Activated CD4-positive, alpha-beta T cell treated with anti-CD3 and anti-CD28 coated beads for 36 hours (primary cell): ENCODE measurements around the gene TIAM2. TPM values are rescaled to one million over a fixed set of nuclear protein-coding genes. Genes with fewer than 3 reads are reported as not detected.
A peak's percentile ranks its signal among the peaks of the same experiment; 100 is the strongest.
"Not testable (repeated sequence)": the region's sequence is repeated elsewhere in the genome, so short reads cannot be mapped to it uniquely, and the experiment has no call there.

ENCODE experiments used
- ATAC-seq: fragments of 200-7000 bp; cut with Tn5 transposase; one replicate; pipeline ENCODE4 v1.10.0; 2021; ENCODE audit warnings: mild to moderate bottlenecking, moderate library complexity
- CTCF ChIA-PET: fragments of 350-600 bp; sonication (Branson Sonifier 250); formaldehyde crosslinking; loops from one replicate; lab custom pipeline; 2021; ENCODE audit warnings: antibody characterized with exemption; lab: Charles Lee
- POLR2A ChIA-PET: fragments of 350-600 bp; sonication (Branson Sonifier 250); formaldehyde crosslinking; loops from one replicate; lab custom pipeline; 2021; ENCODE audit warnings: antibody characterized with exemption, inconsistent platforms; lab: Charles Lee
- DNase-seq: peaks from one replicate; pipeline ENCODE4 v3.0.0-alpha.2; 2020
- H3K27ac Mint-ChIP-seq: one replicate; pipeline ENCODE4 v1.8.0; 2021; ENCODE audit warnings: mixed read lengths
- H3K27me3 Mint-ChIP-seq: one replicate; pipeline ENCODE4 v1.8.0; 2021; ENCODE audit warnings: mixed read lengths
- H3K36me3 Mint-ChIP-seq: one replicate; pipeline ENCODE4 v1.8.0; 2021; ENCODE audit warnings: low read depth, mixed read lengths
- H3K4me1 Mint-ChIP-seq: one replicate; pipeline ENCODE4 v1.8.0; 2021; ENCODE audit warnings: mixed read lengths
- H3K4me3 Mint-ChIP-seq: one replicate; pipeline ENCODE4 v1.8.0; 2021; ENCODE audit warnings: mild to moderate bottlenecking, moderate library complexity, mixed read lengths
- H3K9me3 Mint-ChIP-seq: one replicate; pipeline ENCODE4 v1.8.0; 2021; ENCODE audit warnings: low read depth, mixed read lengths
- intact Hi-C, 2 experiments: fragments of 100-400 bp; cut with DNase I in 1 of 2; cut with micrococcal nuclease in 1 of 2; formaldehyde crosslinking; loops; one replicate each; pipeline versions ENCODE4 v1.14.2 to v1.15.1; 2022 to 2024; cut with DNase I, micrococcal nuclease
- total RNA-seq, 2 experiments: library from RNA; stranded (reverse); gene quantifications; one replicate each; pipeline ENCODE4 v1.2.3, GENCODE V29; 2021

Gene TIAM2
- total RNA-seq, 2 experiments from 2014 or later: 10.4 to 12.0 TPM

DNA sequence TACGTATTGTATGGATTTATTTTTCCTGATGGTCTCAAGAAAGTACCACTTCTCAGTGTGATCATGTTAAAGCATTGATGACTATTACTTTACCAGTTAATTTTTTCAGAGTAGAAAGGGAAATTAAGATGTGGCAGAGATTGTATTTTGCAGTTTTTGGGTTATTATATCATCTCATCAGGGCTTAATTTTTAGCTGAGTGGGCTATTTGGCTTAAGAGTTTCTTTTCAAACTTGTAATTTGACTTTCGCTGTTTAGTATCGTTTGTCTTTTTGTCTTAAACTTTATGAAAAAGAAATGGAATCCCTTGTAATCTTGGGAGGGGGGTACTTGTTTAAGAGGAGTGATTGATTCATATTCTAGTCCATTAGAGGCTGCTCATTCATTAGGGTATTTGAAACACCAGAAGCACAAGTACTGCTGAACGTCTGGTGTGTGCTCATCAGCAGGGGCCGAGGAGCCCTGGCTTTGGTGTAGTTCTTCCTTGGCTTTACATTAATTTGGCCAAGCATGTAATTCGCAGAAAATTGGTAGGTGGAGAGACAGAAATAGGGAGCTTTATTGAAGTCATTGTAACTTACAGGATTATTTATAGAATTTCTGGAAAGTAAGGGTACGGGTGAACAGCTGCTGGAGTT is 112.4 kb downstream of the TIAM2 start:
- Mint-ChIP-seq H3K36me3 (no peaks in the 10 kb centered on the region), H3K9me3 (no peaks in the 10 kb centered on the region), H3K4me1 (peaks cover 35% of the 10 kb centered on the region), H3K4me3 (peak overlapping the region; percentile 66), H3K27me3 (peaks cover 5% of the 10 kb centered on the region), H3K27ac (peak overlapping the region; percentile 79)
- ChIA-PET CTCF (interaction anchor here (1.4 to 1.9 kb wide), 2 partner anchors 46 to 64 kb away, joined by 3 to 4 read pairs; no protein-coding TSS in a partner anchor), POLR2A (no interaction called here)
- no peak for ATAC-seq
- intact Hi-C loops: no loop called here
- DNase-seq: no peak

- CTCF ChIA-PET: interaction anchor here (1.4 to 1.9 kb wide), 2 partner anchors 45 to 63 kb away, joined by 3 to 4 read pairs; no protein-coding TSS in a partner anchor
- no peaks in the 10 kb centered on the region for H3K9me3 Mint-ChIP-seq
- H3K4me3 Mint-ChIP-seq: peak overlapping the region; percentile 66
- ATAC-seq (peak; percentile 53), DNase-seq (no peak)
- POLR2A ChIA-PET: no interaction called here
- H3K36me3 Mint-ChIP-seq: no peaks in the 10 kb centered on the region
- peaks cover 37% of the 10 kb centered on the region for H3K4me1 Mint-ChIP-seq
- H3K27me3 Mint-ChIP-seq: peaks cover 5% of the 10 kb centered on the region
- intact Hi-C loops: no loop called here
- H3K27ac Mint-ChIP-seq: peak overlapping the region; percentile 79
These were observed 113.1 kb downstream of the TIAM2 start for GRCh38 chr6:155108070-155108820.

DNA sequence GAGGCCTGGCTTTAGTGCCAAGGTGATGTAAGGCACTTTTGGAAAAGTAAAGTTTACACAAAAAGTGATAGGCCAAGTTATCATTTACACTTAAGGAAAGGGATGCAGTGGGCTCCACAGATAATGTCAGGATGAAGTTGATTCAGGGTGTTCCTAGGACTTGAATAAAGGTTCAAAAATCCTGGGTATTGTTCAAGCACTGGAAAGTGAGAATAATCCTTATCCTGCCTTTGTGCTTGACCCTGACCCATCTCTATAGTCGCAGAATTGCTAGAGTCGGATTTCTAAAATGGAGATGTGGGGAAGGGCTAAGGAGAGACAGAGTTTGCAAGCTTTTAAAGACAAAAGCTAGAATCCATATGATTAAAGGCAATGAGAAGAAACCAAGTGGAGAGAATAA is 115.6 kb downstream of the TIAM2 start:
- Mint-ChIP-seq H3K4me1 (peaks cover 29% of the 10 kb centered on the region), H3K9me3 (no peaks in the 10 kb centered on the region), H3K27me3 (peaks cover 5% of the 10 kb centered on the region), H3K36me3 (no peaks in the 10 kb centered on the region), H3K27ac (no peak overlapping the region), H3K4me3 (no peak overlapping the region)
- DNase-seq (no peak), ATAC-seq (no peak)
- CTCF ChIA-PET: no interaction called here
- POLR2A ChIA-PET: no interaction called here
- intact Hi-C loops: no loop called here

DNA sequence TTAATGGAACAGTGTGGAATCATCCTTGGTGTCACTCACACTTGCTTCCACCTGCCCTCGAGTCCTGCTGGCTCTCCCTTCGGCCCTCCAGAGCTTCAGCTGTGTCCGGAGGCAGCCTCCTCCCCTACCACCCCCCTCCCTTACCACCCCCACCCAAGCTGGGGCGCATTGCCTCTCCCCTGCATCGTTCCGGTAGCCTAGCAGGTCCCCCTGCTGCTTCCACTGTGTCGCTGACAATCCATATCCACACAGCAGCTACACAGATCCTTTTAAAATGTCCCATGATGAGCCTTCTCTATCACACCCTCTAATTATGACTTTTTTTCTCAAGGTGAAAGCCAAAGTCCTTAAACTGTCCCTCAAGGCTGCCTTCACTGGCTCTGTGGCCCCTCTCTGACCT is 117.6 kb downstream of the TIAM2 start:
- no peaks in the 10 kb centered on the region for H3K9me3 Mint-ChIP-seq
- ChIA-PET CTCF (no interaction called here), POLR2A (no interaction called here)
- no peak overlapping the region for H3K4me3 Mint-ChIP-seq
- no peaks in the 10 kb centered on the region for H3K36me3 Mint-ChIP-seq
- intact Hi-C loops: no loop called here
- ATAC-seq: no peak
- peaks cover 3% of the 10 kb centered on the region for H3K27me3 Mint-ChIP-seq
- no peak for DNase-seq
- peaks cover 31% of the 10 kb centered on the region for H3K4me1 Mint-ChIP-seq
- H3K27ac Mint-ChIP-seq: peak overlapping the region; percentile 5

- ATAC-seq (peak; percentile 94), DNase-seq (no peak)
- H3K4me3 Mint-ChIP-seq: peak overlapping the region; percentile 5
- H3K27me3 Mint-ChIP-seq: peaks cover 3% of the 10 kb centered on the region
- intact Hi-C loops: loop anchor here (1.0 kb wide), 2 partner anchors 41 to 55 kb away; no protein-coding TSS in a partner anchor
- POLR2A ChIA-PET: interaction anchor here (0.6 to 0.7 kb wide), 3 partner anchors 12 to 55 kb away, joined by 3 read pairs; no protein-coding TSS in a partner anchor
- CTCF ChIA-PET: interaction anchor here (0.8 to 1.6 kb wide), 6 partner anchors 28 to 440 kb away, joined by 3 to 4 read pairs (median 3); no protein-coding TSS in a partner anchor
- H3K27ac Mint-ChIP-seq: peak overlapping the region; percentile 70
- peaks cover 27% of the 10 kb centered on the region for H3K4me1 Mint-ChIP-seq
- no peaks in the 10 kb centered on the region for H3K9me3 Mint-ChIP-seq
- no peaks in the 10 kb centered on the region for H3K36me3 Mint-ChIP-seq
These were observed 120.9 kb downstream of the TIAM2 start for GRCh38 chr6:155115893-155116570.

- ChIA-PET CTCF (interaction anchor here (0.8 to 1.6 kb wide), 8 partner anchors 12 to 441 kb away, joined by 3 to 4 read pairs (median 3); no protein-coding TSS in a partner anchor), POLR2A (interaction anchor here (0.6 to 0.7 kb wide), 2 partner anchors 34 to 55 kb away, joined by 3 read pairs; no protein-coding TSS in a partner anchor)
- DNase-seq: no peak
- H3K27ac Mint-ChIP-seq: peak overlapping the region; percentile 70
- H3K27me3 Mint-ChIP-seq: peaks cover 3% of the 10 kb centered on the region
- H3K36me3 Mint-ChIP-seq: no peaks in the 10 kb centered on the region
- peak overlapping the region; percentile 5 for H3K4me3 Mint-ChIP-seq
- peaks cover 28% of the 10 kb centered on the region for H3K4me1 Mint-ChIP-seq
- no peaks in the 10 kb centered on the region for H3K9me3 Mint-ChIP-seq
- ATAC-seq: no peak
- intact Hi-C loops: loop anchor here (1.0 kb wide), 2 partner anchors 41 to 55 kb away; no protein-coding TSS in a partner anchor
These were observed 121.4 kb downstream of the TIAM2 start for GRCh38 chr6:155116571-155116910.

DNA sequence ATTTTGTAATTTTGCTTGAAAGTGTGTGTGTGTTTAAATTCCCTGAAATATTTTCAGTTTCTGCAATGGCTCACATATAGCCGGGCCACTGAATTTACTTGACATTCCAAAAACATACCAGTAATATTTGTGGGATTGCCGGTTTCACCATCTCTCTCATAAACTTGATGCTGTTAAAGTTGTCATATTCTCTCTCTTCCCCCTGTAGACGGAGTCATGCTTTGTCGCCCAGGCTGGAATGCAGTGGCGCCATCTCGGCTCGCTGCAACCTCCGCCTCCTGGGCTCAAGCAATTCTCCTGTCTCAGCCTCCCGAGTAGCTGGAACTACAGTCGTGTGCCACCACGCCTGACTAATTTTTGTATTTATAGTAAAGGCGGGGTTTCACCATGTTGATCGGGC is 122.1 kb downstream of the TIAM2 start:
- H3K27me3 Mint-ChIP-seq: no peaks in the 10 kb centered on the region
- no peak overlapping the region for H3K27ac Mint-ChIP-seq
- no peak for ATAC-seq
- H3K4me3 Mint-ChIP-seq: no peak overlapping the region
- POLR2A ChIA-PET: interaction anchor here (0.7 kb wide), 1 partner anchor 54 kb away, joined by 3 read pairs; no protein-coding TSS in a partner anchor
- no peak for DNase-seq
- intact Hi-C loops: no loop called here
- H3K36me3 Mint-ChIP-seq: no peaks in the 10 kb centered on the region
- no peaks in the 10 kb centered on the region for H3K9me3 Mint-ChIP-seq
- H3K4me1 Mint-ChIP-seq: peaks cover 31% of the 10 kb centered on the region
- CTCF ChIA-PET: interaction anchor here (0.5 to 1.6 kb wide), 7 partner anchors 11 to 442 kb away, joined by 3 to 4 read pairs (median 4); no protein-coding TSS in a partner anchor

GRCh38 chr6:155117785-155118184 is 122.7 kb downstream of the TIAM2 start:
- no peaks in the 10 kb centered on the region for H3K27me3 Mint-ChIP-seq
- no peak for ATAC-seq
- ChIA-PET POLR2A (no interaction called here), CTCF (interaction anchor here (0.8 to 1.6 kb wide), 3 partner anchors 27 to 40 kb away, joined by 3 to 4 read pairs (median 4); no protein-coding TSS in a partner anchor)
- no peaks in the 10 kb centered on the region for H3K9me3 Mint-ChIP-seq
- no peak overlapping the region for H3K4me3 Mint-ChIP-seq
- H3K27ac Mint-ChIP-seq: no peak overlapping the region
- H3K4me1 Mint-ChIP-seq: peaks cover 31% of the 10 kb centered on the region
- intact Hi-C loops: no loop called here
- H3K36me3 Mint-ChIP-seq: no peaks in the 10 kb centered on the region
- DNase-seq: no peak

DNA sequence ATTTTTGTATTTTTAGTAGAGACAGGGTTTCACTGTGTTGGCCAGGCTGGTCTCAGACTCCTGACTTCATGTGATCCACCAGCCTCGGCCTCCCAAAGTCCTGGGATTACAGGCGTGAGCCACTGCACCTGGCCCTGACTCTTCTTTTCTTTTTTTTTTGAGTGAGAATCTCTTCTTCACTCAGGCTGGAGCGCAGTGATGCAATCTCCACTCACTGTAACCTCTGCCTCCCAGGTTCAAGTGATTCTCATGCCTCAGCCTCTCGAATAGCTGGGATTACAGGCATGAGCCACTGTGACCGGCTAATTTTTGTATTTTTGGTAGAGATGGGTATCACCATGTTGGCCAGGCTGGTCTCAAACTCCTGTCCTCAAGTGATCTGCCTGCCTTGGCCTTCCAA is 124.1 kb downstream of the TIAM2 start:
- intact Hi-C loops, H3K27ac Mint-ChIP-seq, H3K27me3 Mint-ChIP-seq, H3K9me3 Mint-ChIP-seq, CTCF ChIA-PET, H3K36me3 Mint-ChIP-seq, DNase-seq, H3K4me3 Mint-ChIP-seq, ATAC-seq, POLR2A ChIA-PET: not testable (repeated sequence)
- peaks cover 29% of the 10 kb centered on the region for H3K4me1 Mint-ChIP-seq

DNA sequence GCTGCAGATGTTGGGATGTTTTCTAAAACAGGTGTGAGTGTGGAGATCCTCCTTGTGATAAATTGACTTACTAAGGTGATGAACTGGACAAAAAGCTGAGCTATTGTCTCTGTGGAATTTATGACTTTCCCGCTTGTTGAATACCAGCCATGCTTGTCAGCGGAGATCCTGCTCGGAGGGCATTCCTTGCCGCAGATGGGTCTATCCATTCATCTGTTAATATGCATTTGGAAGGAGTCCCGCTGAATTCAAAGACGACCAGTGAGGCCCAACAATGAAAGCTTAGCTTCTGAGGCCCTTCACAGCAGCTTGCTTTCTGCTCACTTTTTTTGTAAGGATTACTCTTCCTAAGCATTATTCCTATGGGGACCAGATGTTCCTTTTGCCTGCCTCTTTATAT is 124.9 kb downstream of the TIAM2 start:
- Mint-ChIP-seq H3K9me3 (no peaks in the 10 kb centered on the region), H3K4me1 (peaks cover 29% of the 10 kb centered on the region), H3K4me3 (no peak overlapping the region), H3K27me3 (no peaks in the 10 kb centered on the region), H3K36me3 (peaks cover 2% of the 10 kb centered on the region), H3K27ac (no peak overlapping the region)
- intact Hi-C loops: no loop called here
- CTCF ChIA-PET: interaction anchor here (1.3 to 1.4 kb wide), 2 partner anchors 34 to 192 kb away, joined by 4 read pairs; no protein-coding TSS in a partner anchor
- DNase-seq (no peak), ATAC-seq (no peak)
- POLR2A ChIA-PET: no interaction called here

DNA sequence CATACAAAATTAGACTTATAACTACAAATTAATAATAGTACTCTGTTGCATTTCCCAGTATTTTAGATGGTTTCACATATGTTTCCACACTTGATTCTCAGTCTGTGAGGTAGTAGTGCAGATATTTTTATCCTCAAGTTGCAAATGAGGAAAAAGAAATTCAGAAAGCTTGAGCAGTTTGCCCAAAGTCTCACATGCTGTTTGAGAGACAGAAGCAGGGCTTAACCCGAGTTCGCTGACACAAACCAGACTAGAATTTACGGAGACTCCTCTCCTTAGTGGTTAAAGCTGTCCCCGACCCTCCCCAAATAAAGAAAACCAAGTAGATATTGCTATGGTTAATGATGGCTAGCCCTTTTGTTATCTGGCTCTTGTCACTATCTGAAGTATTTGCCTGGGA is 126.2 kb downstream of the TIAM2 start:
- Mint-ChIP-seq H3K27me3 (no peaks in the 10 kb centered on the region), H3K27ac (no peak overlapping the region), H3K9me3 (no peaks in the 10 kb centered on the region), H3K36me3 (peaks cover 2% of the 10 kb centered on the region), H3K4me3 (no peak overlapping the region), H3K4me1 (peaks cover 26% of the 10 kb centered on the region)
- ChIA-PET POLR2A (no interaction called here), CTCF (no interaction called here)
- ATAC-seq: no peak
- DNase-seq: no peak
- intact Hi-C loops: no loop called here
